Endometrial microvascular endothelial cells (primary cell): ENCODE data around the gene ATRNL1. TPM values are rescaled to one million over a fixed set of nuclear protein-coding genes. Genes with fewer than 3 reads are reported as not detected.
"Not testable (repeated sequence)": the region's sequence is repeated elsewhere in the genome, so short reads cannot be mapped to it uniquely, and the experiment has no call there.

Experiments used
- in situ Hi-C: cut with HindIII; loops from 2 replicates; pipeline ENCODE4 v1.10.0; 2017; ENCODE audit warnings: low sequenced_read_pairs, low pct_unique_long_range_greater_than_20kb; ENCODE audit errors: inconsistent ontology term
- total RNA-seq: library from RNA; depleted of rRNA; stranded (reverse); fragments of >200 nt; gene quantifications from one replicate; pipeline ENCODE4 v1.2.3, GENCODE V29; 2015; ENCODE audit errors: inconsistent ontology term

Gene ATRNL1
- total RNA-seq, 1 donor from 2014 or later = not detected

DNA sequence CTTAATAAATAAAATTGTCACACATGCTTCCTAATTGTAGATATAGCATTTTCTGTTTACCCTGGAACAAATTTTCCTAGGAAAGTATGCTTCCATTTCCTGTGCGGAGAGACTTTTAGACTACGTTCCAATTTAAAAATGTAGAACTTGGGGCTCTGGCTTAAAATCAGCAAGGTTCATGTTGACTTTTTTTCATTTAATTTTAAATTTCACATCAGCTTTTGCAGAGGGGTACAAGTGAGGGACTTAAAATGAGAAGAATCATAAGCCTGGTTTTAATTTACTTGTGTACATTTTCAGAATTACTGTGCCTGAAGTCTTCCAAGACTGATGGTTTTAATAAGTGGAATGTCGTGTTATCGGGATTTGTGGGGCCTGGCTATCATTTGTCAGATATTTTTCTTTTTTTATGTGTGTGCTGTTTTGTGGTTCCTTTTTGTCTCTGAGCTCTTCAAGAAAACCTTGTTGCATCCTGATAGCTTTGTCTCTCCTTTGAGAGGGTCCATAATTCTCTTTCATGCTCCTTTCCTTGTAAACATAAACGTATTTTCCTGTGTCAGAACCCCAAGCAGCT, 8.8 kb upstream of the ATRNL1 start:
- in situ Hi-C loops = no loop called here

GRCh38 chr10:115091161-115091560, 2.0 kb upstream of the ATRNL1 start:
- in situ Hi-C loops = no loop called here

DNA sequence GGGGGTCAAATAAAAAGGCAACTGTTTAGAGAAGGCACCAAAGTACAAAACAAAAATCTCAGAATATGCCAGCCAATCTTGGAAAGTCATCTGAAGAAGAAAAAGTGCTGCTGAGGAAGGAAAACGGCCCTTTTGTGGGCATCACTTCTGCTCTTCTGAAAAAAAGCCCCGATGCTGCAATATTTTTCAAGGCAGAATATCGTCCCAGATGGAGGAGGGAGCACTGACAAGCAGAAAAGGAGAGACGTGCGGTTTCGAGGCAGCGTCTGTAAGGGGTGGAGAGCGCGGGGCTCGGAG, 959 bp upstream of the ATRNL1 start:
- in situ Hi-C loops = no loop called here

DNA sequence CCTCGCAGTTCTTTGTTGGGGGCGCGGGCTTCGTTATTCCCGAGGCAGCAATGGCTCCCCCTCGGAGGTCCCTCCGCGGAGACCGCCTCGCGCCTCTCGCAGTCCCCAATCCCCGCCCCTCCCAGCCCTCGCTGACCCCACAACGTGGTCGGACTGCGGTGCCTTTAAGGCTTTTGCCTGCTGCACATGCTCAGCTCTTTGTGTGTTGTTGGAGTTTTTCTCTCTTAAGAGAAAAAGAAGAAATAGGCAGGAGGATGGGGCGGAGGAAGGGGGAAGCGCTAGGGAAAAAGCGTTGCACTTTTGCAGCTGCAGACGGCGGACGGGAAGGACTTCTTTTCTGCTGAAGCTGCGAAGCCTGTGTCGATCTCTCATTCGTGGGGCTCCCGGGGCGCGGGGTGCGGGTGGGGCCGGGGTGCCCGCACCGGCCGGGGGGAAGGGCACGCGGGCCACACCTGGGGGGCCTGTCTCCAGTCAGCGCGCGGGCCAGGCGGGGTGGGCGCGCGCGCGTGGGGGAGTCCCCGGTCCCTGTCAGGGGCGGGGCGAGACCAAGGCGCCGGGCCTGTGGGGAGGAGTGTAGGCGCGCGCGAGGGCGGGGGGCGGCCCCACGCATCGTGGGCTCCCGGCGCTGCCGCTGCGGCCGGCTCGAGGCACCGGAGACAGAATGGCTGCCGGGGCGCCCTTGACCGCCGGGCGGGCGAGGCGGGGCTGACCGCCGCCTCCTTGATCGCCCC, 445 bp upstream of the ATRNL1 start:
- in situ Hi-C loops = no loop called here

DNA sequence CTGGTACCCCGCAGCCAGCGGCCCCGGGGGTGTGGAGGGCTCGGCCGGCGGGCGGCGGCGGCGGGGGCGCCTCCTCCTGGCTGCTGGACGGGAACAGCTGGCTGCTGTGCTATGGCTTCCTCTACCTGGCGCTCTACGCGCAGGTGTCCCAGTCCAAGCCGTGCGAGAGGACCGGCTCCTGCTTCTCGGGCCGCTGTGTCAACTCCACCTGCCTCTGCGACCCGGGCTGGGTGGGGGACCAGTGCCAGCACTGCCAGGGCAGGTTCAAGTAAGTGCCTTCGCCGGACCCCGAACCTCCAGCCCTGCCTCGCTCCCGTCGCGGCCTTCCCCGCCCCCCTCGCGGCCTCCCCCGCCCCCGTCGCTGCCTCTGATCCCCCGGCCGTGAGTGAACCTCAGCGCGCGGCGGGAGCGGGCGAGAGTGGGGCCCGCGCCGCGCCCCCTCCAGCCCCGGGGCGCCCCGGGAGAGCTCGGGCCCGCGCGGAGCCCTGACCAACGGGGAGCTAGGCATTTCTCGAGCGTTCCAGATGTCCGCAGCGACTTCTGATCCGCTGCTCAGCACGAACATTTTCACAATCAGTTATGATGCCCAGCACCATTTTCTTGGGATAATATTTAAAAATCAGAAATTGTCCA, 727 bp downstream of the ATRNL1 start:
- in situ Hi-C loops = no loop called here

- in situ Hi-C loops = no loop called here
These were observed 1.4 kb downstream of the ATRNL1 start for GRCh38 chr10:115094416-115095140.

GRCh38 chr10:115095758-115096157, 2.6 kb downstream of the ATRNL1 start:
- in situ Hi-C loops = no loop called here

GRCh38 chr10:115103700-115104099, 10.5 kb downstream of the ATRNL1 start:
- in situ Hi-C loops = no loop called here

- in situ Hi-C loops = not testable (repeated sequence)
These were observed 12.2 kb downstream of the ATRNL1 start for GRCh38 chr10:115105411-115105810.

GRCh38 chr10:115107830-115108229, 14.7 kb downstream of the ATRNL1 start:
- in situ Hi-C loops = no loop called here

DNA sequence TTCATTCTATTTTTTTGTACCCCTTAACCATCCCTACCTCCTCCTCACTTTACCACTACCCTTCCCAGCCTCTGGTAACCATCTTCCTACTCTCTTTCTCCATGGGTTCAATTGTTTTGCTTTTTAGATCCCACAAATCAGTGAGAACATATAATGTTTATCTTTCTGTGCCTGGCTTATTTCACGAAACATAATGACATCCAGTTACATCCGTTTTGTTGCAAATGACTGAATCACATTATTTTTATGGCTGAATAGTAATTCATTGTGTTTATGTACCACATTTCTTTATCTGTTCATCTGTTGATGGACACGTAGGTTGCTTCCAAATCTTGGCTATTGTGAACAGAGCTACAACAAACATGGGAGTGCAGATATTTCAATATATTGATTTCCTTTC, 24.1 kb downstream of the ATRNL1 start:
- in situ Hi-C loops = no loop called here

DNA sequence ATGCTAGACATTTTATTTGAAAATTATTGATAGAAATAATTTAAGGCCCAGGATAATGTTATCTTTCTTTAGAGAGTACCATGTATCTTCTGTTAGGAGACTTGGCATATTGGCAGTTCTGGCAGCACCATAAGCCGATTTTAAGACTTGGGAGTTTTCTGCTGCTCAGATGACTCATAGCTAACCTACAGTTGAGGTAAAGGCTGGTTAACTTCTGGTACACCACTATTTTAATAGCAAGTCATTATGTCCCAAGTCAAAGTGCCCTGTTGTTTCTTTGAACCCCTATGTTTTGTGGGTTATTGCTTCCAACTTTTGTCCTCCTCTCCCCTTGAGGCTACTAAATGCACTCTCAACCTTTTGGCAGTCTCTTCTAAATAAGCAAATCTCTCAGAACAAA, 25.2 kb downstream of the ATRNL1 start:
- in situ Hi-C loops = no loop called here

GRCh38 chr10:115125505-115125904, 32.3 kb downstream of the ATRNL1 start:
- in situ Hi-C loops = no loop called here

- in situ Hi-C loops = no loop called here
These were observed 36.6 kb downstream of the ATRNL1 start for GRCh38 chr10:115129752-115130151.

GRCh38 chr10:115136616-115137015, 43.5 kb downstream of the ATRNL1 start:
- in situ Hi-C loops = no loop called here

DNA sequence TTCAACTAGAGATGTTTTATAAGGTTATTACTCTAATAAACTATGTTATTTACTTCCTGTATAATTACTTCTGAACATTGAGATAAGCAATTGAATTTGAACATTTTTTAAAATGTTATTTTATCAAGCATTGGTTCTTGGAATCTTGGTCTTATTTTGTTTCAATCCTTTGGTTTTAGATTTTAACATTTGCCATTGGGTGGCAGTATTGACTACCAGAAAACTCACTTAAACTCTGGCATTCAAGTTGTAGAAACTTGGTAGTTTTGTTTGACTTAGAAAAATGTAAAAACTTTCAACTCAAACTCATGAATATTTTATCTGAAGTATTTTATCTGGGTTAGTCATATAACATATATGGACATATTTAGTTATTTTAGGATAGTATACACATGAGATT, 48.1 kb downstream of the ATRNL1 start:
- in situ Hi-C loops = no loop called here

DNA sequence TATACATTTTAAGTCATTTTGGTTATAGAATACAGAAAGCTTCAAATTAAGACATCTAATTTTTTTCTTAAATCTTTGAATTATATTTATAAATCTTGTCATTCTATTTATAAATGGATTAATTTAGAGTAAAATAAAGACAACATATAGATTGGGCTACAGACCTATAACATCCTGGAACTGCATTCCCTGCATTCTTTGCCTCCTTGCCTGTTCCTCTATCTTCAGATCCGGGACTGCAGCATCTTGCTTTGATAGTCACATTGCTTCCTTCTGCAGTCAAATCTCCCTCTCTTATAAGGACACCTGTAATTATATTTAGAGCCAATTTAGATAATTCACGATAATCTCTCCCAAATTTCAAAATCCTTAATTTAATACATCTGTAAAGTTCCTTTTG, 64.2 kb downstream of the ATRNL1 start:
- in situ Hi-C loops = no loop called here

- in situ Hi-C loops = no loop called here
These were observed 70.0 kb downstream of the ATRNL1 start for GRCh38 chr10:115163129-115163528.

DNA sequence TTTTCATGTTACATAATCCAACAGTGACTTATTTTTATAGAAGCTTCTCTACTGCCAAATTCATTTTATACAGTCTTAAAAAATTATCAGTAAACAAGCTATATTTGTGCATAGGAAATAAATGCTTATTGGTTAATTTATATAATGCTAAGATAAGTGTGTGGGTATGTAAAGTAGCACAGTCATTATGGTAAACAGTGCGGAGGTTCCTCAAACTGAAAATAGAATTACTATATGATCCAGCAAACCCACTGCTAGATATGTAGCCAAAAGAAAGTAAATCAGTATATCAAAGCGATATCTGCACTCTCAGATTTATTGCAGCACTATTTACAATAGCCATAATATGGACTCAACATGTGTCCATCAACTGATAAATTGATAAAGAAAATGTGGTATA, 71.1 kb downstream of the ATRNL1 start:
- in situ Hi-C loops = no loop called here

GRCh38 chr10:115167751-115168150, 74.6 kb downstream of the ATRNL1 start:
- in situ Hi-C loops = no loop called here
